Esophagus muscularis mucosa (tissue), 4 donors: Measurements from ENCODE around the gene TRABD2B. TPM values are rescaled to one million over a fixed set of nuclear protein-coding genes. Genes with fewer than 3 reads are reported as not detected.

ENCODE experiments used
- DNase-seq: peaks from one replicate; pipeline ENCODE4 v3.0.0-alpha.2; 2017; ENCODE audit errors: extremely low spot score
- H3K27ac ChIP-seq, 4 donors: fragments of 200-600 bp; sonication (generic); replicated peaks in 1 of 4; 1 replicate in 3 of 4; 2 replicates in 1 of 4; pipeline ENCODE4 v1.5.1; 2016 to 2019; ENCODE audit warnings: mild to moderate bottlenecking in 1 of 4
- H3K27me3 ChIP-seq, 4 donors: fragments of 200-600 bp; sonication (generic); one replicate each; pipeline versions ENCODE4 v1.5.1 to v1.6.0; 2016 to 2019
- H3K36me3 ChIP-seq, 4 donors: fragments of 200-600 bp; sonication (generic); one replicate each; pipeline ENCODE4 v1.5.1; 2016 to 2019
- H3K4me1 ChIP-seq, 4 donors: fragments of 200-600 bp; sonication (generic); one replicate each; pipeline ENCODE4 v1.5.1; 2016 to 2019
- H3K4me3 ChIP-seq, 4 donors: fragments of 200-600 bp; sonication (generic); 1 replicate in 2 of 4; 2 replicates in 2 of 4; pipeline ENCODE4 v1.5.1; 2016 to 2019; ENCODE audit warnings: mild to moderate bottlenecking in 4 of 4, moderate library complexity in 1 of 4
- H3K9me3 ChIP-seq, 4 donors: fragments of 200-600 bp; sonication (generic); 1 replicate in 3 of 4; 2 replicates in 1 of 4; pipeline ENCODE4 v1.5.1; 2016 to 2019
- EP300 ChIP-seq: sonication (generic); formaldehyde crosslinking; IDR thresholded peaks from one replicate; pipeline ENCODE4 v1.6.1; 2017; ENCODE audit warnings: antibody characterized with exemption
- POLR2A ChIP-seq: fragments of 450-650 bp; IDR thresholded peaks from one replicate; pipeline ENCODE4 v1.6.1; 2017; ENCODE audit warnings: antibody characterized with exemption, moderate library complexity, mild to moderate bottlenecking, low read depth
- POLR2AphosphoS5 ChIP-seq, 2 donors: sonication (generic); formaldehyde crosslinking; IDR thresholded peaks; one replicate each; pipeline ENCODE4 v1.6.1; 2017; ENCODE audit warnings: antibody characterized with exemption in 2 of 2
- WGBS: methylation state at CpG from one replicate; pipeline ENCODE4 v1.1.5; 2018; 5-methylcytosine and 5-hydroxymethylcytosine counted together
- intact Hi-C: fragments of 100-400 bp; cut with DNase I; formaldehyde crosslinking; loops from one replicate; pipeline ENCODE4 v1.15.1; 2023
- total RNA-seq, 4 donors: library from RNA; depleted of rRNA; stranded (reverse); fragments of >200 nt; gene quantifications; one replicate each; pipeline versions ENCODE4 v1.1.0 to v1.2.1, GENCODE V29; 2016
- TF ChIP-seq, protein P1 (sequence below), 3 experiments: fragments of 200-600 bp in 2 of 3; fragments of 450-650 bp in 1 of 3; sonication (generic) in 2 of 3; IDR thresholded peaks; one replicate each; pipeline ENCODE4 v1.5.1; 2017 to 2019; ENCODE audit warnings: antibody characterized with exemption in 3 of 3, mild to moderate bottlenecking in 2 of 3, moderate library complexity in 1 of 3

The TRABD2B gene
- total RNA-seq, 4 donors from 2014 or later = 4.0 to 7.6 (median 4.1) TPM

DNA sequence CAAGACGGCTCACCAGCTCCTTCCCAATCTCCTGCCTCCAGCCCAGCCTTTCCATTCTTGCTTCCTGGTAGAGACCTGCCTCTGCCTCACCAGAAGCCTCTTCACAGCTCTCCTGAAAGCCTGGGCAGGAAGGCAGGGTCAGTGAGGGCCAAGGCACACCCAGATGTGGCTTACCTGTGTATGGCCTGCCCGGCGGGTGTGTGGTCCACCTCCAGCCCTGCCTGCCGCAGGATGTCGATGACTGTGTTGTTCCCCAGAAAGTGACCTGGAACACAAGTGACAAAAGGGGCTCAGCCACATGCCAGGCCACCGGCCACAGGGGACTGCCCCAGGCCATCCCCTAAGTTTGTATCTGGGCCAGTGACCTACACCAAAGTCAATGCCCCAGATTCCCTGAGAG is 218.9 kb downstream of the TRABD2B start:
- no peak overlapping the region for H3K4me3 ChIP-seq
- 92% methylated on average over 5 of the region's 6 CpGs for WGBS
- intact Hi-C loops = no loop called here
- H3K27ac ChIP-seq = no peak overlapping the region
- H3K27me3 ChIP-seq = no peaks in the 10 kb centered on the region
- TF ChIP-seq POLR2A = no peak
- no peak for TF ChIP-seq POLR2AphosphoS5 (IDR thresholded peaks at IDR 0.05)
- TF ChIP-seq EP300 = no peak
- TF ChIP-seq, protein P1, sequence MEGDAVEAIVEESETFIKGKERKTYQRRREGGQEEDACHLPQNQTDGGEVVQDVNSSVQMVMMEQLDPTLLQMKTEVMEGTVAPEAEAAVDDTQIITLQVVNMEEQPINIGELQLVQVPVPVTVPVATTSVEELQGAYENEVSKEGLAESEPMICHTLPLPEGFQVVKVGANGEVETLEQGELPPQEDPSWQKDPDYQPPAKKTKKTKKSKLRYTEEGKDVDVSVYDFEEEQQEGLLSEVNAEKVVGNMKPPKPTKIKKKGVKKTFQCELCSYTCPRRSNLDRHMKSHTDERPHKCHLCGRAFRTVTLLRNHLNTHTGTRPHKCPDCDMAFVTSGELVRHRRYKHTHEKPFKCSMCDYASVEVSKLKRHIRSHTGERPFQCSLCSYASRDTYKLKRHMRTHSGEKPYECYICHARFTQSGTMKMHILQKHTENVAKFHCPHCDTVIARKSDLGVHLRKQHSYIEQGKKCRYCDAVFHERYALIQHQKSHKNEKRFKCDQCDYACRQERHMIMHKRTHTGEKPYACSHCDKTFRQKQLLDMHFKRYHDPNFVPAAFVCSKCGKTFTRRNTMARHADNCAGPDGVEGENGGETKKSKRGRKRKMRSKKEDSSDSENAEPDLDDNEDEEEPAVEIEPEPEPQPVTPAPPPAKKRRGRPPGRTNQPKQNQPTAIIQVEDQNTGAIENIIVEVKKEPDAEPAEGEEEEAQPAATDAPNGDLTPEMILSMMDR (IDR thresholded peaks at IDR 0.05) = no peak
- peaks cover 5 to 19% (median 12%) of the 10 kb centered on the region in 4 donors for H3K4me1 ChIP-seq
- DNase-seq = no peak
- H3K9me3 ChIP-seq = no peaks in the 10 kb centered on the region
- H3K36me3 ChIP-seq = peaks cover 0 to 29% (median 0%) of the 10 kb centered on the region in 4 donors

DNA sequence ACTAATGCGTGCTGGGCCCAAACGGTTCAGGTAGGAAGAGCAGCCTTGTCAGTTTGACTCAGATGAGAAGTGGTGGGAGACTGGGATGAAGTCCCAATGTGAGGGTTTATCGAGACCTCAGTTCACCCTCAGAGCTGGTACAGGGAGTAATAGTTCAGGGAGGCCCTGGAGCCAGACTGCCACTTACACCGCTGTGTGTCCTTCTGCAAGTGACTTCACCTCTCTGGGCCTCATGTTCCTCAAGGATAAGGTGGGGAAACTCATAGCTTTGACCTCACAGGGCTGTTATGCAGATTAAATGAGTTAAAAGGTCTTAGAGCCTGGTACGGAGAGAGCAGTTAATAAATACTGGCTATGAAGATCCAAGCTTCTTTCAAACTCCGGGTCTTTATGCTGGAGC is 219.9 kb downstream of the TRABD2B start:
- intact Hi-C loops = no loop called here

DNA sequence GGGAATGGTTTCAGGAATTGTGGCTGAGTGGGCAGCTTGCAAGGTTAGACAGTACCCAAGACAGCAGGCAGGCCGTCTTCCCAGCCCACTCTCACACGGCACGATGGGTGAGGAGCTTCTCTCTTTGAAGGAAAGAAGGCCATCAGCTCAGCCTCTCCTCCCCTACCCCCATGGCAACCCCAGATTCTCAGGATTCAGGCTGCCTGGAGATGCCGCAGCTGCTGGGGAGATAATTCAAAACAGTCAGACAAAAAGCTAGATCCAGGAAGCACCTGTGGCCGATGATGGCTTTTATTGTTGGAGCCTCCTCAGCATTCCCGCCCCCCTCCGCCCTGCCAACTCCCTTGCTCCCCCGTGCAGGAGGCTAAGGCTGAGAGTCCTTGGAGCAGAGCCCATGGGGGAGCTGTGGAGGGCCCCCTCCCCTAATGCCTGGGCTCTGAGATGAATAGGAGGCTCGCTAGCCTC is 220.5 kb downstream of the TRABD2B start:
- Histone ChIP-seq H3K27ac (no peak overlapping the region), H3K27me3 (no peaks in the 10 kb centered on the region), H3K9me3 (no peaks in the 10 kb centered on the region), H3K36me3 (peaks cover 0 to 29% (median 0%) of the 10 kb centered on the region in 4 donors), H3K4me3 (no peak overlapping the region), H3K4me1 (peaks cover 0 to 15% (median 4%) of the 10 kb centered on the region in 4 donors)
- no peak for DNase-seq
- TF ChIP-seq POLR2AphosphoS5 (IDR thresholded peaks at IDR 0.05) (no peak), POLR2A (no peak), EP300 (no peak)
- TF ChIP-seq, protein P1 (IDR thresholded peaks at IDR 0.05) = no peak
- intact Hi-C loops = no loop called here
- 87% methylated on average over 5 of the region's 9 CpGs for WGBS

More for the DNA sequence above, 219.9 kb downstream of the TRABD2B start:
- WGBS = 86% methylated on average over 6 of the region's 6 CpGs
- Histone ChIP-seq H3K4me3 (no peak overlapping the region), H3K9me3 (no peaks in the 10 kb centered on the region), H3K36me3 (peaks cover 0 to 29% (median 0%) of the 10 kb centered on the region in 4 donors), H3K27ac (no peak overlapping the region), H3K4me1 (peaks cover 0 to 18% (median 7%) of the 10 kb centered on the region in 4 donors), H3K27me3 (no peaks in the 10 kb centered on the region)
- TF ChIP-seq EP300 (no peak), POLR2AphosphoS5 (IDR thresholded peaks at IDR 0.05) (no peak), POLR2A (no peak)
- TF ChIP-seq, protein P1 (IDR thresholded peaks at IDR 0.05) = no peak
- no peak for DNase-seq

DNA sequence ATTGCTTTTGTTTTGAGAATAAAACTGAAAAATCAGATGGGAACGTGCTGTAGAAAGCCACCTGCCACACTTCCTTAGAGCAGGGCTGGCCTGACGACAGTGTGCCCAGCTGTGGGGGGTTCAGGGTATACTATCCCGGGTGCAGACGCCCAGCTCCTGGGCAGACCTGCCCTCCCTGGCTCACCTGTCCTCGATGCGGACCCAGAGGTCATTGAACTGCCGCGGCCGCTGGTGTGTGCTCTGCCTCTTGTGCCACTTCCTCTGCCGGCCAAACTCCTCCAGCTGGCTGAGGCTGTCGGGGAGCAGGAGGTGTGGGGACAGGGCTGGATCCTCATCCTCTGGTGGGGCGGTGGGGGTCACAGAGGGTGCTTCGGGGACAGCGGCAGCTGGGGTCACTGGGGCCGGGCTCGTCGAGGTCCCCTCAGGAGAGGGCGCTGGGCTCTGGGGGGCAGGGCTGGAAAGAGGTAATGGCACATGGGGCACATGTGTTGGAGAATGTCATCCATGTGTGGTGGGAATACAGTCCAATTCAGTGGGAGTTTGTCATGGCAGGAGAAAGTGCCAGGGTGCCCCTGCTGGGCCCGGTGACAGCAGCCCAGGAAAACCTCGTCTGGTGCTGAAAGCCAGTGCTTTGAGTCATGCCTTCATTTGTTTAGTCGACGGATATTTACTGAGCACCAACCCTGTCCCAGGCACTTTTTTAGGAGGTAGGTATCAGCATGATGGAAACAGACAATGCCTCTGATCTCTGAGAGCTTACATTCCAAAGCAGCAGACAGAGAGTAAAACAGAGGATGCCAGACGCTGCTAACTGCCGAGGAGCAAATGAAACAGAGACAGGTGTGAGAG is 222.0 kb downstream of the TRABD2B start:
- DNase-seq = no peak
- Histone ChIP-seq H3K4me1 (peaks cover 0 to 6% (median 2%) of the 10 kb centered on the region in 4 donors), H3K27ac (no peak overlapping the region), H3K9me3 (no peaks in the 10 kb centered on the region), H3K27me3 (no peaks in the 10 kb centered on the region), H3K4me3 (no peak overlapping the region), H3K36me3 (peaks cover 0 to 29% (median 0%) of the 10 kb centered on the region in 4 donors)
- TF ChIP-seq, protein P1 (IDR thresholded peaks at IDR 0.05) = no peak
- TF ChIP-seq POLR2A (no peak), POLR2AphosphoS5 (IDR thresholded peaks at IDR 0.05) (no peak), EP300 (no peak)
- intact Hi-C loops = no loop called here
- WGBS = 86% methylated on average over 24 of the region's 24 CpGs
